Neural cell (in vitro differentiated cells): Measurements from ENCODE around the gene ZSWIM8. TPM values are rescaled to one million over a fixed set of nuclear protein-coding genes. Genes with fewer than 3 reads are reported as not detected.

Experiments
- H2AFZ ChIP-seq: fragments of 200-600, 300-800 bp; sonication (generic), shearing (Covaris generic); 2 replicates; pipeline ENCODE4 v1.6.0; 2014; ENCODE audit warnings: low read depth, mild to moderate bottlenecking, antibody characterized with exemption, low read length, moderate library complexity
- H3F3A ChIP-seq: fragments of 200-600 bp; shearing (Covaris generic); 2 replicates; pipeline ENCODE4 v1.6.1; 2016; ENCODE audit warnings: mild to moderate bottlenecking, moderate library complexity, mixed read lengths, antibody characterized with exemption, low read length; ENCODE audit not compliant: insufficient read depth, poor library complexity, severe bottlenecking
- H3K27ac ChIP-seq: fragments of 200-600, 300-800 bp; sonication (generic), shearing (Covaris generic); 2 replicates; pipeline ENCODE4 v1.5.1; 2014; ENCODE audit warnings: mild to moderate bottlenecking, low read length, moderate library complexity
- H3K27me3 ChIP-seq: fragments of 300-800, 200-600 bp; sonication (generic), shearing (Covaris generic); 2 replicates; pipeline ENCODE4 v1.6.0; 2014; ENCODE audit warnings: mild to moderate bottlenecking, low read depth, low read length, moderate library complexity; ENCODE audit not compliant: insufficient read depth
- H3K36me3 ChIP-seq: fragments of 300-800, 200-600 bp; sonication (generic), shearing (Covaris generic); 2 replicates; pipeline ENCODE4 v1.5.1; 2014; ENCODE audit warnings: mild to moderate bottlenecking, antibody characterized with exemption, low read length, moderate library complexity; ENCODE audit not compliant: insufficient read depth
- H3K4me2 ChIP-seq: fragments of 300-800, 200-600 bp; sonication (generic), shearing (Covaris generic); 2 replicates; pipeline ENCODE4 v1.6.0; 2014; ENCODE audit warnings: mild to moderate bottlenecking, low read length
- H3K4me3 ChIP-seq: fragments of 300-800, 200-600 bp; sonication (generic), shearing (Covaris generic); 2 replicates; pipeline ENCODE4 v1.5.1; 2014; ENCODE audit warnings: mild to moderate bottlenecking, low read length, moderate library complexity
- H3K79me2 ChIP-seq: fragments of 200-600 bp; shearing (Covaris generic); replicated peaks from 2 replicates; pipeline ENCODE4 v1.6.0; 2014; ENCODE audit warnings: mild to moderate bottlenecking, low read length, moderate library complexity; ENCODE audit not compliant: insufficient read depth
- H3K9ac ChIP-seq: fragments of 300-800, 200-600 bp; sonication (generic), shearing (Covaris generic); 2 replicates; pipeline ENCODE4 v1.6.1; 2016; ENCODE audit warnings: mild to moderate bottlenecking, low read length, mixed read lengths
- H3K9me2 ChIP-seq: fragments of 200-600 bp; shearing (Covaris generic); 2 replicates; pipeline ENCODE4 v1.6.1; 2016; ENCODE audit warnings: mild to moderate bottlenecking, low read length, mixed read lengths; ENCODE audit not compliant: insufficient read depth
- H3K9me3 ChIP-seq: fragments of 200-600, 300-800 bp; sonication (generic), shearing (Covaris generic); 2 replicates; pipeline ENCODE4 v1.6.1; 2016; ENCODE audit warnings: mild to moderate bottlenecking, mixed run types, low read length, moderate library complexity, mixed read lengths
- H4K20me1 ChIP-seq: fragments of 200-600 bp; shearing (Covaris generic); 2 replicates; pipeline ENCODE4 v1.6.1; 2016; ENCODE audit warnings: mild to moderate bottlenecking, mixed run types; ENCODE audit not compliant: insufficient read depth
- CTCF ChIP-seq: fragments of 450-650 bp; IDR thresholded peaks from 2 replicates; pipeline ENCODE4 v1.5.1; 2014; ENCODE audit warnings: antibody characterized with exemption, mild to moderate bottlenecking, moderate library complexity; ENCODE audit not compliant: poor library complexity, severe bottlenecking
- EP300 ChIP-seq: fragments of 450-650 bp; conservative IDR thresholded peaks from 2 replicates; pipeline ENCODE4 v1.6.1; 2014; ENCODE audit warnings: antibody characterized with exemption, mild to moderate bottlenecking, moderate library complexity; ENCODE audit not compliant: poor library complexity, severe bottlenecking
- EZH2 ChIP-seq: fragments of 200-600, 300-800 bp; shearing (Covaris generic), sonication (generic); IDR thresholded peaks from 2 replicates; pipeline ENCODE4 v1.6.1; 2014; ENCODE audit warnings: antibody characterized with exemption, low read length, borderline replicate concordance, mild to moderate bottlenecking; ENCODE audit not compliant: insufficient read depth, poor library complexity, severe bottlenecking
- MXI1 ChIP-seq: fragments of 450-650 bp; conservative IDR thresholded peaks from 2 replicates; pipeline ENCODE4 v1.6.1; 2014; ENCODE audit warnings: antibody characterized with exemption, mild to moderate bottlenecking; ENCODE audit not compliant: poor library complexity, severe bottlenecking
- POLR2AphosphoS5 ChIP-seq: IDR thresholded peaks from 2 replicates; pipeline ENCODE4 v1.6.1; 2012
- RAD21 ChIP-seq: fragments of 450-650 bp; conservative IDR thresholded peaks from 2 replicates; pipeline ENCODE4 v1.6.1; 2014; ENCODE audit warnings: antibody characterized with exemption, mild to moderate bottlenecking, moderate library complexity
- REST ChIP-seq: IDR thresholded peaks from 2 replicates; pipeline ENCODE4 v1.6.1; 2012; ENCODE audit warnings: borderline replicate concordance
- SMC3 ChIP-seq: fragments of 450-650 bp; conservative IDR thresholded peaks from 2 replicates; pipeline ENCODE4 v1.6.1; 2014; ENCODE audit warnings: antibody characterized with exemption, mild to moderate bottlenecking, moderate library complexity; ENCODE audit not compliant: poor library complexity
- TAF1 ChIP-seq: IDR thresholded peaks from 2 replicates; pipeline ENCODE4 v1.6.1; 2012; ENCODE audit warnings: low read depth
- polyA plus RNA-seq: library from polyadenylated mRNA; depleted of rRNA; stranded (reverse); fragments of >200 nt; gene quantifications from 2 replicates; pipeline ENCODE4 v1.2.3, GENCODE V29; 2014

ZSWIM8 gene
- polyA plus RNA-seq, 1 donor from 2014 or later, result 69.1 TPM

GRCh38 chr10:73814896-73815718 is 29.7 kb downstream of the ZSWIM8 start:
- H3K4me3 ChIP-seq, result no peak overlapping the region
- H3K79me2 ChIP-seq, result peaks cover 7% of the 10 kb centered on the region
- H3K9me3 ChIP-seq, result no peaks in the 10 kb centered on the region
- no peaks in the 10 kb centered on the region for H3K27me3 ChIP-seq
- no peak overlapping the region for H3K27ac ChIP-seq
- H3F3A ChIP-seq, result no peaks in the 10 kb centered on the region
- H3K9me2 ChIP-seq, result no peaks in the 10 kb centered on the region
- H3K9ac ChIP-seq, result no peak overlapping the region
- H2AFZ ChIP-seq, result no peak overlapping the region
- H4K20me1 ChIP-seq, result no peaks in the 10 kb centered on the region
- H3K4me2 ChIP-seq, result no peak overlapping the region
- no peaks in the 10 kb centered on the region for H3K36me3 ChIP-seq
- TF ChIP-seq POLR2AphosphoS5, result no peak
- no peak for TF ChIP-seq EZH2
- TF ChIP-seq REST, result no peak
- TF ChIP-seq RAD21, result no peak
- TF ChIP-seq EP300, result no peak
- no peak for TF ChIP-seq SMC3
- TF ChIP-seq CTCF, result no peak
- TF ChIP-seq MXI1, result no peak
- TF ChIP-seq TAF1, result no peak

- Histone ChIP-seq H3K4me3 (no peak overlapping the region), H3F3A (no peaks in the 10 kb centered on the region), H3K27me3 (no peaks in the 10 kb centered on the region), H3K4me2 (no peak overlapping the region), H3K79me2 (peaks cover 2% of the 10 kb centered on the region), H3K36me3 (no peaks in the 10 kb centered on the region), H3K9me2 (no peaks in the 10 kb centered on the region), H3K9ac (no peak overlapping the region), H3K9me3 (no peaks in the 10 kb centered on the region), H4K20me1 (no peaks in the 10 kb centered on the region), H2AFZ (no peak overlapping the region), H3K27ac (no peak overlapping the region)
- TF ChIP-seq REST, result no peak
- TF ChIP-seq EZH2, result no peak
- TF ChIP-seq CTCF, result no peak
- no peak for TF ChIP-seq POLR2AphosphoS5
- no peak for TF ChIP-seq SMC3
- no peak for TF ChIP-seq RAD21
- TF ChIP-seq MXI1, result no peak
- TF ChIP-seq EP300, result no peak
These were observed 30.3 kb downstream of the ZSWIM8 start for GRCh38 chr10:73815719-73816030.
